ENCODE results near the gene CARMIL1. TPM values are rescaled to one million over a fixed set of nuclear protein-coding genes. Genes with fewer than 3 reads are reported as not detected.

Gene CARMIL1
- total RNA-seq, 2 donors from 2014 or later: 28.7 to 31.6 TPM

DNA sequence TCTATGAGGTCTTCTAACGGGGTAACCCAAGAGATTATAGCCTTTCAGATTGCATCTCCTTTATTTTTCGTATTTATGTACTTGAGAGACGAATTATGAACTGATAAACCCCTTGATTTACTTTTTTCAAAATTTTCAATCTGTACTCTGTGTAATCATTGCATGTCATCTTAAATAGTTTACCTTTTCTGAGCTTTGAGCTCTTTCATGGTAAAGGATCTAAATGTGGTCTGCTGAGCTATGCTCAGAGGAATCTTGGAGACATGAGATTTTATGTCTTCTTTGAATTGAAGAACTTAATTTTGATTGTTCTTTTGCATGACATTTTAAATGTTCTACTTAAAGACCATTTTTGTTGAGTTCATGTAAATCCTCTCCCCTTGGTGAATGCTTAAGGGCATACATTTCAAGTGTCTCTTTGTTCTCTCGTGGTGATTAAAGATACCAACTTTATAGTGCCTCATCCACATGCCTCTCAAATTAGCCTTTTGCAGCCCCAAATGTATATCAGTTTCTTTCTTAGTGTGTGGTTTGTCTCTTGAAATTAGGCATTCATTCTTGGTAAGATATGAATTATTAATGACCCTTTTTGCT lies 256.6 kb downstream of the CARMIL1 start:
- Mint-ChIP-seq H3K27me3 (ENCODE audit: insufficient read depth) (no peaks in the 10 kb centered on the region), H3K4me1 (no peaks in the 10 kb centered on the region), H3K9me3 (no peaks in the 10 kb centered on the region), H3K36me3 (ENCODE audit: low read depth) (peaks cover 27% of the 10 kb centered on the region), H3K27ac (no peak overlapping the region), H3K4me3 (no peak overlapping the region)
- Histone ChIP-seq H3K9me3 (ENCODE audit: control insufficient read depth, low read length) (no peaks in the 10 kb centered on the region), H3K27ac (ENCODE audit: low read depth, low read length) (no peak overlapping the region), H3K27me3 (ENCODE audit: control insufficient read depth, insufficient read depth, low read length, poor library complexity, severe bottlenecking) (no peaks in the 10 kb centered on the region), H3K9ac (ENCODE audit: extremely low read depth, low read length, poor library complexity, severe bottlenecking) (no peak overlapping the region), H3K36me3 (ENCODE audit: control insufficient read depth, insufficient read depth, low read length) (peaks cover 15% of the 10 kb centered on the region), H3K4me3 (ENCODE audit: low read length) (no peak overlapping the region), H3K4me1 (ENCODE audit: control insufficient read depth, insufficient read depth, low read length) (no peaks in the 10 kb centered on the region)
- WGBS, 2 experiments (ENCODE audit: insufficient coverage in 1 of 2, insufficient read length in 1 of 2): 94 to 100% methylated on average over 1 to 4 of the region's 4 CpGs
- no peak for DNase-seq
- TF ChIP-seq, protein P1, sequence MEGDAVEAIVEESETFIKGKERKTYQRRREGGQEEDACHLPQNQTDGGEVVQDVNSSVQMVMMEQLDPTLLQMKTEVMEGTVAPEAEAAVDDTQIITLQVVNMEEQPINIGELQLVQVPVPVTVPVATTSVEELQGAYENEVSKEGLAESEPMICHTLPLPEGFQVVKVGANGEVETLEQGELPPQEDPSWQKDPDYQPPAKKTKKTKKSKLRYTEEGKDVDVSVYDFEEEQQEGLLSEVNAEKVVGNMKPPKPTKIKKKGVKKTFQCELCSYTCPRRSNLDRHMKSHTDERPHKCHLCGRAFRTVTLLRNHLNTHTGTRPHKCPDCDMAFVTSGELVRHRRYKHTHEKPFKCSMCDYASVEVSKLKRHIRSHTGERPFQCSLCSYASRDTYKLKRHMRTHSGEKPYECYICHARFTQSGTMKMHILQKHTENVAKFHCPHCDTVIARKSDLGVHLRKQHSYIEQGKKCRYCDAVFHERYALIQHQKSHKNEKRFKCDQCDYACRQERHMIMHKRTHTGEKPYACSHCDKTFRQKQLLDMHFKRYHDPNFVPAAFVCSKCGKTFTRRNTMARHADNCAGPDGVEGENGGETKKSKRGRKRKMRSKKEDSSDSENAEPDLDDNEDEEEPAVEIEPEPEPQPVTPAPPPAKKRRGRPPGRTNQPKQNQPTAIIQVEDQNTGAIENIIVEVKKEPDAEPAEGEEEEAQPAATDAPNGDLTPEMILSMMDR (conservative IDR thresholded peaks at IDR 0.05): no peak

DNA sequence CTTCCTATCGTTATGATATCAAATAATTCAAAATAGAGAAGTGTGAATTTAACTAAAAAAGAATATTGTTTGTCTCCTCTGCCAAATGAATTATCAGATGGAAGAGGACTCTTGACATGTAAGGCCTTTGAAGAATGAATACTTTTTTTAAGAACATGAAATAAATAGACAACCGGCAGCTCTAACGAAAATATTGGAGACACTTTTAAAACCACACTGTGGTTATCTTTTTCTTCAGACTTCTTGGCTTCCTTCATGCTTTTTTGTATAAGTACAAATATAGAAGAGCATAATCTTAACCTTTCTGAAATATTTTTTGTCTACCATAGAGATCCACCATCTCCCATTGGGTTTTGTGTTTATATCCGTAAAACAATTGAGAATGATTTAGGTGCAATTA lies 257.6 kb downstream of the CARMIL1 start:
- Mint-ChIP-seq H3K27me3 (ENCODE audit: insufficient read depth) (no peaks in the 10 kb centered on the region), H3K4me1 (no peaks in the 10 kb centered on the region), H3K27ac (no peak overlapping the region), H3K9me3 (no peaks in the 10 kb centered on the region), H3K36me3 (ENCODE audit: low read depth) (peaks cover 31% of the 10 kb centered on the region), H3K4me3 (no peak overlapping the region)
- Histone ChIP-seq H3K4me1 (ENCODE audit: control insufficient read depth, insufficient read depth, low read length) (no peaks in the 10 kb centered on the region), H3K9ac (ENCODE audit: extremely low read depth, low read length, poor library complexity, severe bottlenecking) (no peak overlapping the region), H3K27me3 (ENCODE audit: control insufficient read depth, insufficient read depth, low read length, poor library complexity, severe bottlenecking) (no peaks in the 10 kb centered on the region), H3K9me3 (ENCODE audit: control insufficient read depth, low read length) (no peaks in the 10 kb centered on the region), H3K4me3 (ENCODE audit: low read length) (no peak overlapping the region), H3K36me3 (ENCODE audit: control insufficient read depth, insufficient read depth, low read length) (peaks cover 23% of the 10 kb centered on the region), H3K27ac (ENCODE audit: low read depth, low read length) (no peak overlapping the region)
- TF ChIP-seq, protein P1 (conservative IDR thresholded peaks at IDR 0.05): no peak
- 89% methylated on average over 3 of the region's 4 CpGs; no CpG with 5 or more reads in 1 of the 2 experiments for WGBS, 2 experiments (ENCODE audit: insufficient coverage in 1 of 2, insufficient read length in 1 of 2)
- no peak for DNase-seq

DNA sequence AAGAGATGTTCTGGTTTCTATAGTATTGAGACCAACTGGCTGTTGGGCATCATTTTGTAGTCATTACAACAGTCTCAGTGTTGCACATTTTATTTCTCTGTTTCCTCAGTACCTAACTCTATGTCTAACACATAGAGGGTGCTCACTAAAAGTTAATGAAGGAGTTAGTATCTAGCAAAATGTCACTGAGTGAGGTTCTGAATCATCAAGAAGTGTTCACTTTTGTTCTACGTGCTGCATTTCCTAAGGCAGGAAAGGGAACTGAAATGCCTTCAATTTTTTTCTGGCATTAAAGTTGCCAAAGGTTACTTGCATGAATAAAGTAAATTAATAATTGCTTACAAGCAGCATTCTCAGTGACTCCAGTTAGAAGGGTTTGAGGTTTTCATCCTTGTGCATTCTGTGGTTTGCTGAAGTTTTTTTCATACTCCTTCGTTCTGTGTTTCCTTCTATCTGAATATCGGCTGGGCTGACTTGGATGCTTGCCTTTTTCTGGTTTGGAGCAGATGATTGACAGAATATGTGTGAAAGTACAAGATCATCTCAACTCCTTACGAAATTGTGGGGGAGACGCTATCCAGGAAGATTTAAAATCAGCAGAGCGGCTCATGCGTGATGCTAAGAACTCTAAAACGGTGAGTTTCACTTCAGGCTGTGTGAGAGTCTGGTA lies 258.3 kb downstream of the CARMIL1 start:
- Mint-ChIP-seq H3K27ac (no peak overlapping the region), H3K4me1 (no peaks in the 10 kb centered on the region), H3K27me3 (ENCODE audit: insufficient read depth) (no peaks in the 10 kb centered on the region), H3K9me3 (no peaks in the 10 kb centered on the region), H3K4me3 (no peak overlapping the region), H3K36me3 (ENCODE audit: low read depth) (peaks cover 34% of the 10 kb centered on the region)
- TF ChIP-seq, protein P1 (conservative IDR thresholded peaks at IDR 0.05): no peak
- DNase-seq: no peak
- WGBS, 2 experiments (ENCODE audit: insufficient coverage in 1 of 2, insufficient read length in 1 of 2): 96 to 98% methylated on average over 6 to 8 of the region's 8 CpGs
- H3K9ac ChIP-seq (ENCODE audit: extremely low read depth, low read length, poor library complexity, severe bottlenecking): no peak overlapping the region
- no peak overlapping the region for H3K27ac ChIP-seq (ENCODE audit: low read depth, low read length)
- no peaks in the 10 kb centered on the region for H3K9me3 ChIP-seq (ENCODE audit: control insufficient read depth, low read length)
- no peaks in the 10 kb centered on the region for H3K27me3 ChIP-seq (ENCODE audit: control insufficient read depth, insufficient read depth, low read length, poor library complexity, severe bottlenecking)
- no peak overlapping the region for H3K4me3 ChIP-seq (ENCODE audit: low read length)
- H3K36me3 ChIP-seq (ENCODE audit: control insufficient read depth, insufficient read depth, low read length): peaks cover 21% of the 10 kb centered on the region
- no peaks in the 10 kb centered on the region for H3K4me1 ChIP-seq (ENCODE audit: control insufficient read depth, insufficient read depth, low read length)

Data from endodermal cell (in vitro differentiated cells).